HG02973 (cell line): ENCODE data around the gene SIGLEC14.
"Not testable (repeated sequence)": the region's sequence is repeated elsewhere in the genome, so short reads cannot be mapped to it uniquely, and the experiment has no call there.

Source experiments
- ATAC-seq: cut with Tn5 transposase; IDR thresholded peaks from one replicate; pipeline ENCODE4 v1.9.1; 2021; ENCODE audit warnings: moderate library complexity; ENCODE audit not compliant: unreplicated experiment

SIGLEC14 gene

DNA sequence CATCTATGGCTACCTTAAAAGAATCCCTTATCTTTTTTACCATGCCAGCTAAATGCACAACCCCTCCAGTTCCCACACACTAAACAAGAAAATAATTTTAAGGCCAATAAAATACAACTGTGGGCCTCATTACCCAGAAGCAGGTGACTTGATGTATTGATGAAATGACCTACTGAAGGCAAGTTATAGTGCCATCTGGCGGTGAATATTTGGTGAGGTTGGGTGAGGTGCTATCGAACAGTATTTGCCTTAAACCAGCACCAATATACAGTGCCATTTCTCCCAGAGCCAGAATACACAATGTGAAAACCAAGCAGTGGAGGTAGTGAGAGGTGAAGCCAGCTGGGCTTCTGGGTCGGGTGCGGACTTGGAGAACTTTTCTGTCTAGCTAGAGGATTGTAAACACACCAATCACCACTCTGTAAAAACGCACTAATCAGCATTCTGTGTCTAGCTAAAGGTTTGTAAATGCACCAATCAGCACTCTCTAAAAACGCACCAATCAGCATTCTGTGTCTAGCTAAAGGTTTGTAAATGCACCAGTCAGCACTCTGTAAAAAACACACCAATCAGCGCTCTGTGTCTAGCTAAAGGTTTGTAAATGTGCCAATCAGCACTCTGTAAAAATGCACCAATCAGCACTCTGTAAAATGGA is 29.4 kb upstream of the SIGLEC14 start:
- ATAC-seq, result not testable (repeated sequence)

DNA sequence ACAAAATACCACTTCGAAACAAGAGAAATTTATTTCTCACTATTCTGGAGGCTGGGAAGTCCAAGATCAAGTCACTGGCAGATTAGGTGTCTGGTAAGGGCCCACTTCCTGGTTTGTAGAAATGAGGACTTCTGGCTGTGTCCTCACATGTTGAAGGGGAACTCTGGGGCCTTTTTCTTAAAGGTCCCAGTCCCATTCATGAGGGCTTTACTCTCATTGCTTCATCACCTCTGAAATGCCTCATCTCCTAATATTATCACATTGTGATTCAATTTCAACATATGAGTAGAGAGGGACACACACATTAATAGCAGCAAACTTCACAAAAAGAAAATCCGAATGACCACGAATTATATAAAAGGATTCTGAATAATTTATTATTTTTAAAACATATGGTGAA is 21.6 kb upstream of the SIGLEC14 start:
- no peak for ATAC-seq

DNA sequence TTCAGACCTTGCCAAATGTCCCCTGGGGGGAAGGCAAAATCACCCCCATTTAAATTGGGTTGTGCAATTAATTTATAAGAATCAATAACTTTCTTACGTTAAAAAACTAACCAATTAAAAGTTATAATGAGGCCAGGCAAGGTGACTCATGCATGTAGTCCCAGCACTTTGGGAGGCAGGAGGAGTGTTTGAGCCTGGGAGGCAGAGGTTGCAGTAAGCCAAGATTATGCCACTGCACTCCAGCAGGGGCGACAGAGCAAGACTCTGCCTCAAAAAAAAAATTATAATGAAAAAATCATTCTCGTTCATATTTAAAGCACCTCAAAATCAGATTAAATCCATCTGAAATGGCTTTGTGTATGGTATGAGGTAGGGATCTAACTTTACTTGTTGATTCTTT is 18.4 kb upstream of the SIGLEC14 start:
- ATAC-seq, result no peak

DNA sequence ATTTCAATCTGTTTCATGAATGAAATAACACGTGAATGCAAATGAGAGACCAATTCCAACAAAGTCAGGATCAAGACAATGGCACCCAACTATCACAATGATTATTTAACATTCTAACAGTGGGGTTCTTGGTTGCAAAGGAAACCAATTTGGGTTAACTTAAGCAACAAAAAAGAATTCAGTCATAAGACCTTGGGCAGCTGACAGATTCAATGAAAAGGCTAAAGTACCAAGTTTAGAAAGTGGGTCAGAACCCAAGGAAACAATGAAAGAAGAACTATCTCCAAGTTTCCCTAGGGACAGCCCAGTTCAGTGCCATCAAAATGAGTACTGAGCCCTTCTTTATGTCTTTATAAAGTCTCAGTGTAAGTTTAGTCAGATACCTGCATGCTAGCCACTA is 17.5 kb upstream of the SIGLEC14 start:
- no peak for ATAC-seq

DNA sequence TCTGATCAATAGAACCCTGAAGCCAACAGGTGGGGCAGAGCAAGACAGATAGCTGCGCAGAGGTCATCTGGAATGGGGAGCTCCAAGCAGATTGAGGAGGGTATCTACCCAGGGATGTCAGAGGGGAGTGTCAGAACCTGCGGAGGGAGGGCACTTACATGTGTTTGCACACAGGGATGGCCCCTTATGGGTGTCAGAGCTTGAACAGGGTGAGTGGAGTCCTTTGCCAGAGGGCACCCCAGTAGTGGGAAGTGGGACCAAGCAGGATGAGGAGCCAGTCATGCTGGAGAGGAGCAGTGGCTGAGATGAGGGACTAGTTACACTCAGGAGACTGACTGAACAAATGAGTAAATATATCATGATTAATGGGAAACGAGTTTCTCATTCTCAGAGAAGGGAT is 17.0 kb upstream of the SIGLEC14 start:
- ATAC-seq, result no peak

DNA sequence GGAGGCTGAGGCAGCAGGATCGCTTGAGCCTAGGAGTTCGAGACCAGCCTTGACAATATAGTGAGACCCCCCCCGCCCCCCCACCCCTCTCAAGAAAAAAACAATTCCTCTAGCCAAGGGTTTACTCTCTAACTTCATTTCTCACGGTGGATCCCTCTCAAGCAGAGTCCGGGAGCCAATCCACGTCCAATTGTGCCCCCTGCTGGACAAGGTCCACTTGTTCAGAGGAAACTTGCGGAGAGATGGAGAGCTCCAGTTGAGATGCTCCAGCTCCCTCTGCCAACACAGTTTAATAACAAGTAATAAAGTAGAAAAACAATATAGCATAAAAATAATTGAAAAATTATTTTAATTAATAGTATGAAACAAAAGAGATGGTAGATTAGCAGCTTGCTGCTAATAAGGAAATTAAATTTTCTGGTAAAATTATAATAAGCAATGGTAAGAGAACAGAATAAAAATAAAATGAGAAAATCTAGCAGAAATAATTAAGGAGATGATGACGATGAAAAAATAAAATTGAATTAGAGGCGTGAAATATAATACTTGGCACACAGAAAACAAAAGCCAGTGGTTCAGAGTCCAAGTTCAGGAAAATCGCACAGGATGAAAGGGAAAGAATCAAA is 14.5 kb upstream of the SIGLEC14 start:
- no peak for ATAC-seq

DNA sequence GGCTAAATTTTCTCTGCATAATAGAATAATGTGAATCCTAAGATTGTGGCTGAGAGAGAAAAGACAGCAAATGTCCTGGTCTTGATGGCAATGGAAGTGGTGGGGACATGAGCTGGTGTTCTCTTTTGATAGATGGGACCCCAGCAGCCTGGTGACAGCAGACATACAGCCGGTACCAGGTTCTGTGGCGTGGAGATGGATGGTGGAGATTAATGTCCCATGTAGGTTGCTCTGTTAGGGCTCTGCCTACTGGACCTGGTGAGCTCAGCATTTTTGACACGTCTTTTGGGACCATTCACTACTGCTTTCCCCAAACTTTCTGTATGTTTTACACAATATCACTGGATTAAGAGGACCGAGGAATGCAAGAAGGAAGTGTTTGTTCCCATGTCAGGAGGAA is 8.2 kb upstream of the SIGLEC14 start:
- ATAC-seq, result no peak

DNA sequence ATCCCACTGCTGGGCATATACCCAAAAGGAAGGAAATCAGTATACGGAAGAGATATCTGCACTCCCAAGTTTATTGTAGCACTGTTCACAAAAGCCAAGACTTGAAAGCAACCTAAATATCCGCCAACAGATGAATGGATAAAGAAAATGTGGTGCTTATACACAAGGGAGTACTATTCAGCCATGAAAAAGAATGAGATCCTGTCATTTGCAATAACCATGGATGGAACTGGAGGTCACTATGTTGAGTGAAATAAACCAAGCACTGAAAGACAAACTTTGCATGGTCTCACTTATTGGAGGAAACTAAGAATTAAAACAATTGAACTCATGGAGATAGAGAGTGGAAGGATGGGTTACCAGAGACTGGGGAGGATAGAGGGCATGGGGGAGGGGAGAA is 6.5 kb upstream of the SIGLEC14 start:
- ATAC-seq, result no peak

DNA sequence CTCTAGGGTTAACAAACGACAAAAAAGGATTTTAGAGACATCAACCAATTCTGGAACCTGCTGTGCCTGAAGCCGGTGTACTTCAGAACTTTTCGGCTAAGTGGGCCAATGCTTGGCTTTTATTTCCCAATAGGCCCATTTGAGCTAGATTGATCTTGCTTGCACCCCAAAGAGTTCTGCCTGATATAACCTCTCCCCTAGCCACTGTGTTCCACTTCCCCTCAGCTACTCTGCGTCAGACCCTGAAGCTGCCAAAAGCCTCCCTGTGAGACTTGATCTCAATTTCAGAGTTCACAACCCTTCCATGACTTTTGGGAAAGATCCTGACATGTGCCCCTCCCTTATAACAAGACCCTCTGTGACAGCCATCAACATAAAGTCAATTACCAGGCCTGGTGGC is 5.6 kb upstream of the SIGLEC14 start:
- no peak for ATAC-seq

DNA sequence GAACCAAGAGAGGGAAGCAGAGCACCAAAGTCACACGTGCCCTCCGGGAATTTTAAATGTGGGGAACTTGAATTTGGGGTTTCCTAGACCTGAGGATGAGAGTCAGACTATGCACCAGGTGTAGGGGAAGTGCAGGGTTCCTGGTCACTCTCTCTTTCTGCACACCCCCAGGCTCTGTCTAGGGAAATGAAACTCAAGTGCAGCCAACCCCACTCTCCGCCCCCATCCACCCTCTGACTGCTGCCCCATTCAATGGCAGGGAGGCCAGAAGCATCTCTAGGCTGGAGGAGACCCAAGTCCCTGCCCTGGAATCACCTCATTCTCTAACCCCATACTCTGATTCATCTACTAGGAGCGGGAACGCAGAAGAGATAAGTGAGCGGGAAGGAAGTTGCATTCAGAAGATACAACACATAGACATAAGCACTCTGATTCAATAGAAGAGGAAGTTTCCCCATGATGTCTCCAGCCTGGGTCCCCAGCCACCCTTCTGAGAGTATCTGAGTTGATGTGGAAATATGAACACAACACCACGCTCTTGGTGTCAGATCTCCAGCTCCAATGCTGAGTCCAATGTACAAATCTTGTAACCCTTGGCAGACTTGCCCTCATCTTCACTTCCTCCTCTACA is 4.7 kb upstream of the SIGLEC14 start:
- ATAC-seq, result peak; percentile 61

DNA sequence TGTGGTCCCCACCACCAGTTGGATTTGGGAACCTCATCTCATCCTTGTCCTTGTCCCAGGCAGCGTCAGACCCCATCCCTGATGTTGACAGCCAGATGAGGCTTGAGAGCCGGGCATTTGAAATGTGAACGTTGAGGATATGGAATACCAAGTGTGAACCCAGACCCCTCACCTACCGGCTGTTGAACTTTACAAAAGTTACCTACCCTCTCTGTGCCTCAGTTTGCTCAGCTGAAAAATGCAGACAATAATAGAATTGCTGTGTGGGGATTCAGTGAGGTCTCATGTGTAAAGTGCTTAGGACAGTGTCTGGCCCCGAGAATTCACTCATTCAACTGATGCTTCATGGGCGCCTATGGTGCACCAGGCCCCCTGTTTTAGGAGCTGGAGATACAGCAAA is 693 bp upstream of the SIGLEC14 start:
- ATAC-seq, result no peak

DNA sequence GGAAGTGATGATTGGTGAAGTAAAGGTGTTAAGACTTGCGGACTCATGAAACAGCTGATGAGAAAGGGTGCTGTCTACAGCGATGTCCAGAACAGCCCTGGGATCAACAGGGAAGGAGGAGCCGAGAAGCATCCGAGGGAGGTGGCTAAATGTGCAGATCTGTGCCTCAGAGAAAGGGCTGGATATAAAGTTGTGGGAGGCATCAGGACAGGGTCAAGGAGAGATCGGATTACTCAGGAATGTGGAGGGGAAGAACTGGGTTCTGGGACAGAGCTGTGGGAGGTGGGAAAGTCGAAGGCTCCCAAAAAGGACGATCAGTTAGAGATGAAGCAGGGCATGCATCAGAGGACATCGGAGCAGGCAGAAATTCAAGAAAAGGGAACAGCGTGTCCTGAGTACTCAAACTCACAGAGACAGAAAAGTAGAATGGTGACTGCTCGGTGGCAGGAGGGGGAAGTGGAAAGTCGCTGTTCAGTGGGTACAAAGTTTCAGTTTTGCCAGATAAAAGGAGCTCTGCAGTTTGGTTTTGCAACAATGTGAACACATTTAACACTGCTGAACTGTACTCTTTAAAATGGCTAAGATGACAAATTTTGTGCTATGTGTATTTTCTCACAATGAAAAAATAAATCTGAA is 1.9 kb downstream of the SIGLEC14 start:
- no peak for ATAC-seq

DNA sequence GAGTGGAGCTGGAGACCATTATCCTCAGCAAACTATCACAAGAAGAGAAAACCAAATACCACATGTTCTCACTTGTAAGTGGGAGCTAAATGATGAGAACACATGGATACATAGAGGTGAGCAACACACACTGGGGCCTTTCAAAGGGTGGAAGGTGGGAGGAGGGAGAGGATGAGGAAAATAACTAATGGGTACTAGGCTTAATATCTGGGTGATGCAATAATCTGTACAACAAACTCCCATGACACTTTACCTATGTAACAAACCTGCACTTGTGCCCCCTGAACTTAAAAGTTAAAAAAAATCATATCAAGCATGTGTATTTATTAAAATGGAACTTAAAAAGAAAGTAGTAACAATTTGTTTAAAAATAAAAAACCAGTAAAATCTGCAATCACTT is 5.0 kb downstream of the SIGLEC14 start:
- no peak for ATAC-seq

DNA sequence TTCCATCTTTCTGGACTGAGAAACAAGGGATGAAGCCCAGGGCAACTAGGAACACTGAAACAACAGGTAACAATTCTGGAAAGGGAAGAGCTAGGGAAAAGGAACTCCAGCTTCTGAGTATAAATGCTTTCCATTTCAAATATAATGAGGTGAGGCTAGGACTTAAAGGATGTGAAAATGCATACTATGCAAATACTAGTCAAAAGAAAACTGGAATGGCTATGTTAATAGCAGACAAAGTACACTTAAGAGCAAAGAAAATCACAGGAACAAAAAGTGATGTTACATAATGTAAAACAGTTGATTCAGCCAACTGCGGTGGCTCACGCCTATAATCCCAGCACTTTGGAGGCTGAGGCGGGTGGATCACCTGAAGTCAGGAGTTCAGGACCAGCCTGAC is 6.2 kb downstream of the SIGLEC14 start:
- ATAC-seq, result no peak

DNA sequence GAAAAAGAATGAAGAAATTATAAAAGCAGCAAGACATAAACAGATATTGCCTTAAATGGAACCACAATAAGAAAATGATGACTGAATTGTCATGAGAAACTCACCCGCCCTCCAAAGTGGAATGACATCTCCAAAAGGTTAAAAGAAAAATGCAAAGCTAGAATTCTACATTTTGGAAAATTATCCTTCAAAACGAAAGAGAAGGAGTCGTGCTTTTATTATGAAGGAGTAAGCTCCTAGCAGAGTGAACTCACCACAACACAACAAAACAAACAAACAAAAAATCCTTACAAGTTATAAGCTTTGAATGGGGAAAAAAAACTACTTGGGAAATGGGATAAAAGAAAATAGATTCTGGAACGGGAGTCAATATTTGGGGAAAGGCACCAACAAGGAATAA is 6.7 kb downstream of the SIGLEC14 start:
- ATAC-seq, result no peak

DNA sequence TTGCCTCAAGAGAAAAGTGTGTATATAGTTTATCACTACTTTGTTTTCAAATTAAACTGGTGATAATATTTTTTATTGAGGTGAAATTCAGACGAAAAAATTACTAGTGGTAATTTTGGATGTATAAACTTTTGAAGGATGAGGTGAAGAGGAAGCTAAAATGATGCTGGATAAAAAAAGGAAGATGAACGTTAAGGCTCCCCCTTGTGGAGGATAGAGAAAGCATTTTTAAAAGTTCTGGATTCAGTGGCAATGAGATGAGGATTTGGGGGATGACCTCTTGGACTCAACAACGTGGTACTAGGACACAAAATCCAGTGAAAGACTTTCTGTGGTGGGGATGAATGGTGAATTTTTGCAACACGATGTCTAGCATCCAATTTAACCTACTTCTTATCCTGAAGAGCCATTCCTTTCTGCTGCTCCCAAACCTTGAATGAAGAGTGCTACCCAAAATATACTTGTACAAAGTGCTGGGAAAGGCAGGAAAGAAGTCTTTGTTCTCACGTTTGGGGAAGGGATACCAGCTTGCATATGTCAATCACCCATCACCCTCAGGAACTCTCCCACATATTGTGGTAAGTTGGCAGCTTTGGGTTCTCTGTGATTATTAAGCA is 9.2 kb downstream of the SIGLEC14 start:
- ATAC-seq, result no peak

DNA sequence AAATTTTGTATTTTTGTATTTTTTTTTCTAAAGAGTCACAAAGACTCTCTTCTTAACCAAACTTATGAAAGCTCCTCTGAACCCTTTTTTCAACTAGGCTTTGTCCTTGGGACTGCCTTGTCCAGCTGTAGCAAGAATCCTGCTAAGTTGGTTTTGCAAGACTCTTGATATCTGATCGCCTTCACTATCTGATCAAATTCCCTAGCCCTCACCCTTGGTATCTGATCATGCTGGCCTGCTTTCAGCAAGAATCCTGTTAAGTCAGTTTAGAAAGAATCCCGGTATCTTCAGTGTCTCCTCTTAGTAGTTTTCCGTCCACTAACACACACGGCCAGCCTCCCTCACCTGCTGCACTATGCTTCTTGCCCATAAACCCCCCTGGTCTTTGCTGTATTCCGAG is 14.5 kb downstream of the SIGLEC14 start:
- no peak for ATAC-seq

DNA sequence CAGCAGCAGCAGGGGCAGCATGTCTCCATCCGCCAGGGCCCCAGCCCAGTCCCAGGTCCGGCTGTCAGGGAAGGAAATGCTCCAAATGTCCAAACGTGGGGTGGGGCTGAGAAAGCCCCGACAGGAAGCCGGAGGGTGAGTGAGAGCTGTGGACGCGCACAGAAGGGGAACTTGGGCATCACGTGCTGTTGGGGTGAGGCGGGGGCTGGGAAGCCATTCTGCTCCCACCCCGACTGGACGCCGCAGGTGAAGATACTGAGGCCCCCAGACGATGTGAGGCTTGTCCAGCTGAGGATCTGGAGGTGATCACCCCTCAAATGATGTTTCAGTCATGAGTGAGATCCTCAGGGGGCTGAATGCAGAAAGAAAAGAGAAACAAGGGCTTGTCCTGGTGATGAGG is 16.3 kb downstream of the SIGLEC14 start, which contains the start of gene SIGLEC5:
SIGLEC5 (minus strand) TSS at position 87 of the 400 bp plus-strand sequence; CDS start at position 21, 66 bp downstream.
- not testable (repeated sequence) for ATAC-seq

DNA sequence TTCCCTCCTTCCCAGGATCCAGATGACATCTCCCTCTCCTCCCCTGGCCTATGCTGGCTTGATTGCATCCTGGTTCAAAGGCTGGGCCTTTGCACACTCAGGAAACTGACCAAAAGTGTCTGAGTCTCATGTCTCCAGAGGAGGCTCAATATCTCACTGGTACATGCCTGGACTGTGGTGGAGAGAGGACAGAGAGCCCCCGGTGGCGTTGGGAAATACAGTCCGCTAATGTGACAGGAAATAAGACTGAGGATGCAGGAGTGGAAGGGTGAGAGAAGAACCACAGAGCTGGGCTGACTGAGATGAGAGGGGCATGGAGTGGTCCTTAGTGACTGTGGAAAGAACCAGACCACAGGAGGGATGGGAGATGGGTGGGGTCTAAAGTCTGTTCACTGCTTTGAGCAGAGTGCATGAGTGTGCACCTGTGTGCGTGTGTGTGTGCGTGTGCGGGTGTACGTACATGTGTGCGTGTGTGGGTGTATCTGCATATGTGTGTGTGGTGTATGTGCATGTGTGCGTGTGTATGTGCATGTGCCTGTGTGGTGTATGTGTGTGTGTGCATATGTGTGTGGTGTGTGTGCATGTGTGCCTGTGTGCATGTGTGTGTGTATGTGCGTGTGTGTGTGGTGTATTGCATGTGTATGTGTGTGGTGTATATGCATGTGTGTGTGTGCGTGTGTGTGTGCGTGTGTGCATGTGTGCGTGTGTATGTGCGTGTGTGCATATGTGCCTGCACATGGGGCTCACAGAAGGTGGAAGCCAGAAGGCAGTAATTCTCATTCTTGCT is 18.3 kb downstream of the SIGLEC14 start:
- ATAC-seq, result no peak

DNA sequence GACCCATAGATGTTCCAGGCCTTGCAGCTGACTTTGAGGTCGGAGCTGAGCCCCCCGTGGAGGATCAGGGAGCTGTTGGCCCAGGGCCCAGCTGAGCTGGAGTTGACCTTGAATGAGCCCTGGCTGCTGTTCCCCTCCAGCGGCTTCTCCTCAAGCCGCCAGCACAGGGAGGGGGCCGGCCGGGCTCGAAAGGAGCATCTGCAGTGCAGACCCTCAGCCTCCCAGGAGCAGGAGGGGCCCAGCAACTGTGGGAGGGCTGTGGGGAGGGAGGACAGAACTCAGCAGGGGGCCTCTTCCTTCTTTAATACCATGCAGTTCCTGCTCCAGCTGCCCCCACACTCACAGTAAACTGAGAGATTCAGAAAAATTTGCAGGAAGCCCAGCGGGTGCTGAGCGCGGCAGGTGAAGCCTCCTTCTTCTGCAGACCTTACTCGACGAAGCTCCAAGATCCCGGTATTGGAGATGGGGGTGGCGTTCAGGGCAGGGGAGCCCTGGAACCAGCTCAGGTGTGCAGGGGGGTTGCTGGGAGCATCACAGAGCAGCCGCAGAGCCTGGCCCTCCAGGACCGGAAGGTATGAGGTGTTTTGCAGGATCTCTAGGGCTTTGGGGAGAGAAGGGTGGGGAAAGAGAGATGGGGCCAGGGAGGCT is 19.0 kb downstream of the SIGLEC14 start:
- ATAC-seq, result no peak
